ENCODE results near the gene PCDH12. TPM values are rescaled to one million over a fixed set of nuclear protein-coding genes. Genes with fewer than 3 reads are reported as not detected.

PCDH12 gene
- total and polyA plus RNA-seq, 2 of the 8 experiments (the other 6 are each of a cell fraction or from before 2014, with no cell fraction given) = 0.06 to 0.17 TPM

- H3K23me2 ChIP-seq (ENCODE audit: low read depth, low read length) = no peaks in the 10 kb centered on the region
- no peak overlapping the region for H3K4me3 ChIP-seq (ENCODE audit: extremely low read depth in 1 of 4, insufficient read depth in 2 of 4, low read depth in 3 of 4, low read length in 4 of 4)
- H4K5ac ChIP-seq (ENCODE audit: insufficient read length, low read depth, low read length) = no peak overlapping the region
- no peak overlapping the region for H4K91ac ChIP-seq (replicated peaks; ENCODE audit: insufficient read length, low read length)
- no peak overlapping the region for H4K8ac ChIP-seq (ENCODE audit: extremely low read depth, insufficient read depth, low read length)
- ChIA-PET POLR2A (ENCODE audit: partially characterized antibody) (interaction anchor here (2.1 kb wide), 1 partner anchor 16 kb away, joined by 5 read pairs; no protein-coding TSS in a partner anchor), CTCF (ENCODE audit: partially characterized antibody) (interaction anchor here (0.9 to 2.1 kb wide), 5 partner anchors 14 to 85 kb away, joined by 3 to 11 read pairs (median 3); no protein-coding TSS in a partner anchor)
- no peak overlapping the region for H2BK15ac ChIP-seq (ENCODE audit: low read length)
- H3K9ac ChIP-seq (replicated peaks in 1 of 4; ENCODE audit: extremely low read depth in 1 of 4, low read depth in 3 of 4, low read length in 3 of 4) = no peak overlapping the region
- H3K4me1 ChIP-seq (replicated peaks in 1 of 4; ENCODE audit: control insufficient read depth in 3 of 4, insufficient read depth in 4 of 4, low read length in 3 of 4) = no peaks in the 10 kb centered on the region
- H2BK12ac ChIP-seq (ENCODE audit: low read depth, low read length) = no peak overlapping the region
- no peaks in the 10 kb centered on the region for H3K79me2 ChIP-seq (ENCODE audit: control insufficient read depth in 1 of 2, insufficient read depth in 2 of 2, low read length in 2 of 2)
- H3K14ac ChIP-seq (ENCODE audit: insufficient read length) = no peak overlapping the region
- no peaks in the 10 kb centered on the region for H3K36me3 ChIP-seq (ENCODE audit: control insufficient read depth in 2 of 4, insufficient read depth in 4 of 4, low read length in 3 of 4)
- H3K9me3 ChIP-seq (ENCODE audit: insufficient read depth in 2 of 2, low read depth in 1 of 2, low read length in 1 of 2) = no peaks in the 10 kb centered on the region
- no peak overlapping the region for H2BK120ac ChIP-seq (replicated peaks; ENCODE audit: low read depth, low read length)
- 90% methylated on average over 4 of the region's 4 CpGs; no CpG with 5 or more reads in 1 of the 2 experiments for WGBS, 2 experiments (ENCODE audit: extremely low coverage in 1 of 2, insufficient coverage in 1 of 2, insufficient read length in 1 of 2, insufficient replicate concordance in 2 of 2, low coverage in 1 of 2, low lambda C conversion rate in 2 of 2, missing lambda C conversion rate in 1 of 2)
- H3K4ac ChIP-seq (replicated peaks; ENCODE audit: insufficient read length, low read depth, low read length) = no peak overlapping the region
- no peak overlapping the region for H3K4me2 ChIP-seq (ENCODE audit: insufficient read depth in 1 of 2, low read depth in 2 of 2, low read length in 2 of 2)
- H3K79me1 ChIP-seq (ENCODE audit: low read depth, low read length) = no peaks in the 10 kb centered on the region
- no peak overlapping the region for H2BK5ac ChIP-seq (ENCODE audit: low read depth, low read length)
- no peaks in the 10 kb centered on the region for H3K27me3 ChIP-seq (replicated peaks in 1 of 4; ENCODE audit: control insufficient read depth in 3 of 4, extremely low read depth in 1 of 4, insufficient read depth in 3 of 4, low read length in 3 of 4)
- H2AFZ ChIP-seq (ENCODE audit: low read length) = no peak overlapping the region
- FAIRE-seq (no peak), DNase-seq (ENCODE audit: low read depth in 1 of 2, low spot score in 2 of 2) (no peak)
- no peak overlapping the region for H3K27ac ChIP-seq (ENCODE audit: low read depth, low read length)
- no peak overlapping the region for H3K18ac ChIP-seq (ENCODE audit: extremely low read depth, low read length)
- H4K20me1 ChIP-seq (replicated peaks in 1 of 2; ENCODE audit: control insufficient read depth in 1 of 2, insufficient read depth in 2 of 2, low read length in 2 of 2) = no peaks in the 10 kb centered on the region
- no peak overlapping the region for H3K56ac ChIP-seq (replicated peaks; ENCODE audit: insufficient read length, low read depth, low read length)
- no peak overlapping the region for H2AK5ac ChIP-seq (ENCODE audit: low read depth, low read length)
- H3K23ac ChIP-seq (ENCODE audit: insufficient read length) = no peak overlapping the region
- no peak overlapping the region for H2BK20ac ChIP-seq (ENCODE audit: low read length)
- TF ChIP-seq BRCA1 (IDR thresholded peaks at IDR 0.05; ENCODE audit: low read depth, low read length) = no peak
- no peak for TF ChIP-seq SAP30 (IDR thresholded peaks at IDR 0.05; ENCODE audit: insufficient read depth, insufficient replicate concordance, low read length)
- TF ChIP-seq KDM1A (IDR thresholded peaks at IDR 0.05; ENCODE audit: borderline replicate concordance, low read length) = no peak
- TF ChIP-seq MAFK (IDR thresholded peaks at IDR 0.05; ENCODE audit: low read depth, low read length) = no peak
- no peak for TF ChIP-seq KDM5A (IDR thresholded peaks at IDR 0.05; ENCODE audit: low read length)
- no peak for TF ChIP-seq FOSL1 (IDR thresholded peaks at IDR 0.05; ENCODE audit: insufficient read depth, low read depth, low read length)
- no peak for TF ChIP-seq RFX5 (IDR thresholded peaks at IDR 0.05; ENCODE audit: borderline replicate concordance, low read depth, low read length)
- no peak for TF ChIP-seq POLR2AphosphoS5 (IDR thresholded peaks at IDR 0.05; ENCODE audit: low read depth, low read length)
- no peak for TF ChIP-seq RAD21 (IDR thresholded peaks at IDR 0.05 in 1 of 2, conservative IDR thresholded peaks at IDR 0.05 in 1 of 2; ENCODE audit: low read depth in 2 of 2, low read length in 2 of 2)
- TF ChIP-seq CBX8 (IDR thresholded peaks at IDR 0.05; ENCODE audit: borderline replicate concordance, low read depth, low read length) = no peak
- TF ChIP-seq CTCF (IDR thresholded peaks at IDR 0.05; ENCODE audit: control extremely low read depth in 1 of 3, insufficient read depth in 1 of 3, low read depth in 1 of 3, low read length in 3 of 3) = no peak
Measured at GRCh38 chr5:141897425-141897824, 60.6 kb downstream of the PCDH12 start.
